Measurements from ENCODE around the gene GNAT2.
"Not testable (repeated sequence)": the region's sequence is repeated elsewhere in the genome, so short reads cannot be mapped to it uniquely, and the experiment has no call there.

GNAT2 gene

DNA sequence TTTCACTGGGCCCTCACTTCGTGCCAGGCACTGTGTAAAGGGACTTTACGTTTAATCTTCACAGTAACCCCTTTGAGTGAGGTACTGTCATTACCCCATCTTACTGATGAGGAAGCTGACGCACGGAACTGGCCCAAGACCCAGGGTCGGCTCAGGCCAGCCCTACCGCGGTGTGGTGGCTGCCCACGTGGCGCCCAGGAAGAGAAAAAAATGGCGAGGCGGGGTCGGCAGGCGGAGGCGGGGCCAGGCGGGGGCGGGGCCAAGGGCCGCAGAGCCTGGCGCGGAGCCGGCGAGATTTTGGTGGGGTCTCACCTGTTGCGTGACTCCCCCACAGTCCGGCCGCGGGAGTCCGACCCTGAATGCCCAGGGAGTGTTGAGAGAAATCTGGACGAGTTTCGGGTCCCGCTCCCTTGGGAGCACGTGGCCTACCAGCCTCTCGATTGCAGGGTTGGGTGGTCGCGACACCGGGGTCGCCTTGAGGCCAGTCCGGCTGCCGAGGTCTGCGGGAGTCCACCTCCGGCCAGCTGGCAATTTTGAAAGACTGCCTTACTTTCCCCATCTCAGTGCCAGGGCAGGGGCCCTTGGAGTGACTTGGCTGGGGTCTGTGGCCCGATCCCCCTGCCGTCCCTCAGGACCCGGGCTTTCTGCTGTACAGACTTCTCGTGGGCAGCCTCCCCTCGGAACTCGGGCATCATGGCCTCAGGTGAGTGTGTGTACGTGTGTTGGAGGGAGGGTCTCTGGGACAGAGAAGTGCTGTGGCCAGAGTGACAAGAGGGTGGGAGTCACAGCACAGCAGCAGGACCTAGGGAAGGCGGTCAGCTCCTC lies at the start of gene GNAT2, which contains the start of gene AMPD2:
Gene GNAT2, minus strand, starts transcription at position 41 of the 825 bp plus-strand sequence. CDS start 6,746 bp downstream, outside the sequence.
Gene AMPD2, plus strand, starts transcription at position 262 of the 825 bp plus-strand sequence. CDS start 1,339 bp downstream, outside the sequence.
- DNase-seq (ENCODE audit: low read depth): peak; percentile 68

DNA sequence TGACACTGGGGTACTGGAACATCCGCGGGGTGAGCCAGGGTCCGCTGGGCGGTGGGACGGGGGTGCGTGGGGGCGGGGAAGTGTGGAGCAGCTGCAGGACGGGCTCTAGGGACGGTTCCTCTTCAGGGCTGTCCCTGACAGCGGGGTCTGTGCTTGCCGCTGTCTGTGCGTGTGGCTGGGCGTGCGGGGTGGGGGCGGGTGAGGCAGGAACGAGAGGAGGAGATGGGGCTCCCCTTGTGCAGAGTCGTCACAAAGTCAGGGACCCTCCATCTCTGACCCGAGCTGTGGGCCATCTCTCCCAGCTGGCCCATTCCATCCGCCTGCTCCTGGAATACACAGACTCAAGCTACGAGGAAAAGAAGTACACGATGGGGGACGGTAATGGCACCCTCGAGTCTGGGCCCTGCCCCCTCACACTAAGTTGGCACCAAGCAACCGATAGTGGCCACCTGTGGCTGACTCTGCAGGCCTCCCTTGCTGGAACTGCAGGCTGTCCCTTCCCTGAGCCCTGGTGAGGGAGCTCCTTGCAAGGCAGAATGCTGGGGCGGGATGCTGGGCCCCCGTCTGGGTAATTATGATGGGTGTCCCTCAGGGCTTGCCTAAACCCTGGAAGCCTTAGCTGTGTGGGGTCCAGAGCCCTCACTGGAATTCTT lies 48.8 kb upstream of the GNAT2 start:
- DNase-seq (ENCODE audit: low read depth): no peak

DNA sequence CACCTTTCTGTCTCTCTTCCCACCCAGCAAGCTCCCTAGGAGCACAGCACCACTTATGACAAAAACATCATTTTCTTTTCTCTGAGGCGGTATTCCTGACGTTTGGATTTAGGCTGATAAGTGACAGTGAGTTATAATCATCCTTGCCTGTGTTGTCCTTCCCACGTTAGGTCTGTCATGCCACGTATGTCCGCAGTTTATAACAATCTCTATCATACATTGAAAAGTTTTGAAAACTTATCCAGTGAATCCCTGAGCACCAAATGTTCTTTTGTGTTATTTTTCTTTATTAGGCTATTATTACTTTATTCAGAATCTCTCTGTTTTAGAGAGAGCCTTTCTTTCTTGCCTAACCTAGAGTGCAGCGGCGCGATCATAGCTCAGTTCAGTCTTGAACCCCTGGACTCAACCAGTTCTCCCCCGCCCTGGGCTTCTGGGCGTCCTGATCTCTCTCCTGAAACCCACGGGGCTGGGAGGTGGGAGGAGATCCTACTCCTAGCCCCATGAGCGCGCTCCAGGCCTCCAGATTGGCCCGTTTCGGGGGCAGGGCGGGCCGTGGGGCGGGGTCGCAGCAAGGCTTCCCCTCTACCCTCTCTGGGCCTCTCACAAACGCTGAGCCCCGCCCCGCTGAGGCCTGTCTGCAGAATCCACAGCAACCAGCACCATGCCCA lies 48.2 kb upstream of the GNAT2 start, which contains the start of gene GSTM2:
Gene GSTM2, plus strand, starts transcription at position 606 of the 671 bp plus-strand sequence. Its CDS starts 59 bp downstream, at position 665.
- peak; percentile 76 for DNase-seq (ENCODE audit: low read depth)

DNA sequence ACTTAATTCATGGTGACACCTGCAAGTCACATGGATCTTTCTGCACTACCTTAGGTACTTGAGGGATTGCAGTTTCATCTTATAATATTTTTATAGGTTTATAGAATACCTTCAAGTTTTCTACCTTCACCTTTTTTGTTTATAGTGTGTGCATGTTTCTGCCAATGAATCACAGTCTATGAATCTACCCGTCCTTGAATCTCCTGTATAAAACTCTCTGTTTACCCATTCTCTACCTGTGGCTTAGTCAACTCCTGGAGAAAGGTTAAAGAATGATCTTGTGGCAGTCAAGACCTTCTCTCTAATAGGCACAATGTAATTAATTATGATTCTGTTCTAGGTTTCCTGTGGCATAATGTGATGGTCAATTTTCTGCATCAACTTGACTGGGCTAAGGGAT lies 45.3 kb upstream of the GNAT2 start:
- no peak for DNase-seq (ENCODE audit: low read depth)

DNA sequence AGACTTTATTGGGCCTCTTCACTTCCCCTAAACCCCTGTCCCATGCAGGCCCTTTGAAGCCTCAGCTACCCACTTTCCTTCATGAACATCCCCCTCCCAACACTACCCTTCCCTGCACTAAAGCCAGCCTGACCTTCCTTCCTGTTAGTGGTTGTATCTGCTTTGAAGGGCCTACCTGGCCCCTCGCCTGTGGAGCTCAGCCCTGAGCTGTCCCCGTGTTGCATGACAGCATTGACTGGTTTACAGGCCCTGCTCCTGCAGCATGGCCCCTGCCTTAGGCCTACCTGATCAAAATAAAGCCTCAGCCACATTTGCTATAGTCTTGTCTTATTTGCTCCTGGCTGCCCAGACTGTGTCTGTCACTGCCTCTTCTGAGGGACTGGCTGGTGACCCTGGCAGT lies 42.0 kb upstream of the GNAT2 start:
- no peak for DNase-seq (ENCODE audit: low read depth)

DNA sequence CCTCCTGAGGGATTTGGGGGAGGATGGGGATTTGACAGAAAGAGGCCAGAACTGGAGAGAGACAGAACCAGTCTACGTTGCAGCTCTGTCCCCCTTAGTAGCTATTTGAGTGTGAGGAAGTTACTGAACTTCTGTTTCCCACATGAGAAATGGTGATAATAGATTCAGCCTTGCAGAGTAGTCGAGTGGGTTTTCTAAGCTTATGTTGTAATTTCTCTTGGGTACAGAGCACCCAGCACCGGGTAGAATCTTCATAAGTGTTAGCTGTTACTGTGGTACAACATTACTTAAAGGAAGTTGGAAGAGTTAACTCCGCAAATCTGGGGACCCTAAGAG lies 41.2 kb upstream of the GNAT2 start:
- DNase-seq (ENCODE audit: low read depth): not testable (repeated sequence)

DNA sequence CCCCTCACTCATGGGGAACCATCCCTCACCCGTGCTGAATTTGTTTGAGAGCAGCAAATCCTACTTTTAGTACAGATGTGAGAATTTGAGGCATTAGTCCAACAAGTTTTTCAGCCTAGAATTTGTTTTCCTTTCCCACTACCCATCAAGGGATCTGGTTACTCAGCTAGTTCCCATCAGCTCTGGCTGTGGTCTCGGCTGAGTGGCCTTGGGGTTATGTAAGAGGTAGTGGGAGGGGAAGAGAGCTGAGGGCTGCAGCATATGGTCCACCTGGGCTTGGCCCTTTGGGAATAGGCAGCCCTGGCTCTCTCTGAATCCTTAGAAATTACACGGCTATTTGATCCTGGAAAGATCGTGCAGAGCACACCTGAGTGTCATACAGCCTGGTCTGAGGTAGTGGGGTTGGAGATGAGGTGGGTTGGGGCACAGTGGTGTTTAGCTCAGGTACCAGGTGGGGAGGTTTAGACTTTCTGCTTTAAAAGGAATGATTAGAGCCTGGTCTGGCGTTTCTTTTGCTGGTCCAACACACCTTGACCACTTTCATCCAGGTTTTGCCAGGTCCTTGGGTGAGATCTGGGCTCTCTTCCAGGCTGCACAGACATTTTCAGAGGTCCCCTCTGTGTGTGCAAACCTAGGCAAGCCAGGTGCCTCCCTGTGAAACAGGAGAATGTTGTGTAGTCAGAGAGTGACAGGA lies 40.7 kb upstream of the GNAT2 start:
- no peak for DNase-seq (ENCODE audit: low read depth)

DNA sequence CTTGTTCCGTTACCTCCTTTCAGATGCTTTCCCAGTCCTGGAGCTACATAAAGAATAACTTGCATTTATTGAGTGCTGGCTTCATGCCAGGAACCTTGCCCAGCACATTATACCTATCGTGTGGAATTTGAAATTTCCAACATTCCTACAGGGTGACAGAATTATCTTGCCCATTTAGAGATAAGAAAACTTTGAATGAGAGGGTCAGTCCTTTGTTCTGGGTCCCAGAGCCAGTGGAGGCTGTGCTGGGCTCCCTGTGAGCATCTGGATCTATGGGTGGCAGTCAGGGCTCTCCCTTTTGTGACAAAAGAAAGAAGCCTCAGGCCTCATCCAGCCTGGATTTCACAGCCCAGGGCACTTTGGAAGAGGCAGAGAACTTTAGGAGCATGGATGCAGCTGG lies 39.7 kb upstream of the GNAT2 start:
- no peak for DNase-seq (ENCODE audit: low read depth)

DNA sequence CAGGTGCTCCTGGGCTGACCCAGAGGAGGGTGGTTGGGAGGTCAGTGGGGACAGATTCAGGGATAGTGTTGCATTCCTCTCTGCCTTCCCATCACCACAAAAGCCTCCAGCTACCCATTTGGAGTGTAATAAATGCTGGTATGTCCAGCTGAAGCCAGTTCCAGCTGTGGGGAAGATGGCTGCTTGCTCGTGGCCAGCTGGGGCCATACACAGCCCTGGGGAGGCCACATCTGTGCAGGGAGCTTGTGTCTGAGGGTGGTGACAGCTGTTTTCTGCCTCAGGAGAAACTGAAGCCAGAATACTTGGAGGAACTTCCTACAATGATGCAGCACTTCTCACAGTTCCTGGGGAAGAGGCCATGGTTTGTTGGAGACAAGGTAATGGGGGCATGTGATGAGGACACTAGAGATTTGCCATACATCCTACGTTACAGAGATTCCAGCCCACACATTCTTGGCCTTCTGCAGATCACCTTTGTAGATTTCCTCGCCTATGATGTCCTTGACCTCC lies 39.2 kb upstream of the GNAT2 start:
- no peak for DNase-seq (ENCODE audit: low read depth)

DNA sequence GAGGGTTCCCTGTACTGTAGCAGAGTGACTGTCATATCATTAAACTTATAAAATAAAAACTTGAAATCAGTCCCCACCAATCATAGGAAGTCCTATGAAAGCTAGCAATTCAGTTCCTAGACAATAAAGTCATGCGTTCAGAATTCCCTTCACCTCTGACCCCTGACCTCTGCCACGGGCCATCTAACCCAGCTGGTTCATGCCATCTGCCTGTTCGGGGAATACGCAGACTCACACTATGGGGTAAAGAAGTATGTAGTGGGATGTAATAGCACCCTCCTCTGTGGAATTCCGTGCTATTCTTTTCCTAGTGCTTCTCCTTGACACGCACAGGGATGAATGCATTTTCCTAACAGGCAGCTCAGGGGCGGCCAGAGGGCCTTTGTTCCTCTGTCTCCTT lies 38.6 kb upstream of the GNAT2 start:
- DNase-seq (ENCODE audit: low read depth): no peak

DNA sequence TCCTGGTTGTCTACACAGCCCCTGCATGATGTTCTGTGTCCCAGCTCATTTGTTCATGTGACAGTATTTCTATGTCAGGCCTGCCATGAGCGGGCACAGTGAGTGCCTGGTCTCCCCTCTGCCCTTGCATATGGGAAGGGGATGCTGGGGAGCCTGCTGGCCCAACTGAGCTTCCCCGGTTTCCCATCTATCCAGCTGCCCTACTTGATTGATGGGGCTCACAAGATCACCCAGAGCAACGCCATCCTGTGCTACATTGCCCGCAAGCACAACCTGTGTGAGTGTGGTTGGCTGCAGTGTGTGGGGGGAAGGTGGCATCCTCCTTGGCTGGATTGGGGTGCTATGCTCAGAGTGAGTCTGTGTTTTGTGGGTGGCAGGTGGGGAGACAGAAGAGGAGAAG lies 38.0 kb upstream of the GNAT2 start:
- no peak for DNase-seq (ENCODE audit: low read depth)

DNA sequence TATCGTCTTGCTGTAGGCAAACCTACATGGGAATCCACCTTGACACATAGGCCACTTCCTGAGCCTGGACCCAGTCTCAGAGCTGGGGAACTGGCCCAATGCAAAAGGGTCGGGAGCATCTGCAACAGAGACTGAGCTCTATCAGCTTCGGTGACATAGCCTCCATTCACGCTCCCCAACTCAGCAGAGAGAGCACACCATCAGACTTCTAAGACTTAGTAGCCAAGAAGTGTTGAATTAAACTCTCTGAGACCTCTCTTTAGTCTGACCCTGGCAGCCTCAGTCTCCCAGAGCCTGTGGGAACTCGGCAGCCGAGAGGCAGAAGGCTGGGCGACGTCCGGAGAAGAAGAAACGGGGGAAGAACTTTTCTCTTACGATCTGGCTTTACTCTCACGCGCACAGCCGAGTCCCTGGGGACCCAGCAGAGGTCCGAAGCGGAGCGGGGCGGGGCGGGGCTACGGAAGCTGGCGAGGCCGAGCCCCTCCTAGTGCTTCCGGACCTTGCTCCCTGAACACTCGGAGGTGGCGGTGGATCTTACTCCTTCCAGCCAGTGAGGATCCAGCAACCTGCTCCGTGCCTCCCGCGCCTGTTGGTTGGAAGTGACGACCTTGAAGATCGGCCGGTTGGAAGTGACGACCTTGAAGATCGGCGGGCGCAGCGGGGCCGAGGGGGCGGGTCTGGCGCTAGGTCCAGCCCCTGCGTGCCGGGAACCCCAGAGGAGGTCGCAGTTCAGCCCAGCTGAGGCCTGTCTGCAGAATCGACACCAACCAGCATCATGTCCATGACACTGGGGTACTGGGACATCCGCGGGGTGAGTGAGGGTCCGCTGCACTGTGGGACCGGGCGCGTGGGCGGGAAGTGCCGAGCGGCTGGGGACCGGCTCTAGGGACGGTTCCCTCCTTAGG lies 36.5 kb upstream of the GNAT2 start, which contains the start of gene GSTM4:
Gene GSTM4, plus strand, starts transcription at position 485 of the 905 bp plus-strand sequence. Its CDS starts 291 bp downstream, at position 776.
- peak; percentile 61 for DNase-seq (ENCODE audit: low read depth)

DNA sequence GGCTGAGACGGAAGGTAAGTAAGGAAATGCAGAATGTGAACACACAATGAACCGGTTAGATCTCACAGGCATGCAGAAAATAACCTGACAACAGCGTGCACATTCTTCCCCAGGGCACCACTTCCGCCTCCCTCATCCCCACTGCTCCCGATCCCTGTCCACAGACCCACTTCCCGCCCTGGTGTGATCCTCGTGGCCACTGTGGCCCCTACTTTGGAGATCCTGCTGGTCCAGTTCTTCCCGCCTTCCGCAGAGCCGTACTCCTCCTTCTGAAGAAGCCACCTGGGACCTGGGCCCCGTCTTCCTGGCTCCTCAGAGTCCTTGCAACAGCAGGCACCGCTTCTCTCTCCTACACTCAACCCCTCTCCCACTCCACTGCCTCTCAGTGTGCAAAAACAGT lies 35.1 kb upstream of the GNAT2 start:
- DNase-seq (ENCODE audit: low read depth): no peak

DNA sequence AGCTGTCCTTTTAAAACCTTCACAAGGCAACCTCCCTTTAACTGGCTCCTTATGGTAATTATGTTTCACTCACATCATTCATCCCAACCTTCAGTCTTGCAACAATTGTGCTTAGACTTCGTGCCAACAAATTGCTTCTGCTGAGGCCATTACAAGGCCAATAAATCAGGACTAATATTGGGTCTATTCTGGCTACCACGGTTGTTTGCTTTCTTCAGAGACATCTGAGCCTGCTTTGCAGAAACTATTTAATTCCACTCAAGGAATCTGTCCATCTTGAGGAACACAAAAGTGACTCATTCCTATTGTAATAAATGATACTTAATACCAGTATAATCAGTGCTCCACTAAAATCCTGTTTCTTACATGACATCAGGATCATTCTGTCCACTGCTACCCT lies 33.9 kb upstream of the GNAT2 start:
- no peak for DNase-seq (ENCODE audit: low read depth)

DNA sequence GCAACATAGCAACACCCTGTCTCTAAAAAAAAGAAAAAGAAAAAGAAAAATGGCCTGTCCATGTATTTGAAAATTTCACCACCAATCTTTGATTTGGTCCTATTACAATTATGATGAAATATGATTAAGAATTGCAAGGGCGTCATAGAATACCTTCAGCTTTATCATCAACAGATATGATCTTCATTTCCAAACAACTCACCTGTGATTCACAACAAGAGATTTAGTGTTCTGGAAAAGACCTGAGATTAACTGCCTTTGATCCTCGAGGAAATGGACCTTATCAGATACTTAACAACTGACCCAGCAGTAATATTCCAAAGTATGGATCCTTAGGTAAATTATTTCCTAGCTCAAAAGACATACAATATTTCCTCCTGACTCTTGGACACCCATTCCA lies 33.0 kb upstream of the GNAT2 start:
- DNase-seq (ENCODE audit: low read depth): no peak

DNA sequence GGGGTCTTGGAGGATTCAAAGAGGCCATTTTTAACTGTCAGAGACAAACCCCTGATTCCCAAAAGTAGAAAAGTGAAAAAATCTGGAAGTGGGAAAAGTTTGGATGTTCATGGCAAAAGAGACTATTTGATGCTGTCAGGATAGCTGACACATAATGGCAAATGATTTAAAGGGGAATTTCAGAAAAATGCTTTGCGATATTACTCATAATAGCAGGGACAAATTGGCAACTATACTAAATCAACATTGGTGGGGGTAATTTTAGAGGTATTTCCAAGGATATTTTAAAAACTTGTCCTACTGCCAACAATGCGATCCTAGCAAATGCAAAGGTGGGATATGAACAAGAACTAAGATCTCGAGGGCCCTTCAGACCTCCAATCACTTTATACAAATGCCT lies 31.2 kb upstream of the GNAT2 start:
- DNase-seq (ENCODE audit: low read depth): no peak

DNA sequence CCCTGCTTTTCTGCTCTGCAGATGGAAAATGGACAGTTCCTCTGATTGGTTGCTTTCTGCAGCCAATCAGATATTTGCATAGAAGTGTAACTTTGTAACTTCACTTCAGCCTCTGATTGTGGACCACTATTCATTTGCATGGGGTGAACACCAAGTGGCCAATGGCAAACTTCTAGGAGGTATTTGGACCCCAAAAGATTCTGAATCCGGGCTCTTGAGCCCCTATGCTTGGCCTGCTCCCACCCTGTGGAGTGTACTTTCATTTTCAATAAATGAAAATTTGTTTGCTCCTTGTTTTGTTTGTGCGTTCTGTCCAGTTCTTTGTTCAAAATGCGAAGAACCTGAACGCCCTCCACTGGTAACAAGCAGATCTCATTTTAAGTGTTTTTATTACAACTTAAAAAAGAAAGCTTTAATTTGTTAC lies 30.1 kb upstream of the GNAT2 start:
- peak; percentile 53 for DNase-seq (ENCODE audit: low read depth)

DNA sequence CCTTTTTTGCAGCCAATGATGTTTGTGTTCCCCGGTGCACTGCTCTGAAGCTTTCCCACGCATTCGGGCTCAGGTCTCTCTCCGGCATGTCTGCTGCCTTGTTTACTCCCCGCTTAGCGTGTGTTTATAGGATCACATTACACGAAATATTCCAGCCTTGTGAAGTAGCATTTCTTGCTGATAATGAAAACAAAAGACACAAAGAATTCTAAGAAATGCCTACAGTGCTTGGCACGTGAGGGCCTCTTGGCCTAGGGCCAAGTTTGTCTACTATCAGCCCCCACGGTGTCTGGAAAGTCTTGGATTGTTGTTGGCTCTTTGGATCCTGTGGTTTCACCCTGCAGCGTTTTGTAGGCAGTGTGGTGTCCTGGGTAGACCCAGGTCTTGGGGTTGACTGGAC lies 25.3 kb upstream of the GNAT2 start:
- DNase-seq (ENCODE audit: low read depth): no peak

DNA sequence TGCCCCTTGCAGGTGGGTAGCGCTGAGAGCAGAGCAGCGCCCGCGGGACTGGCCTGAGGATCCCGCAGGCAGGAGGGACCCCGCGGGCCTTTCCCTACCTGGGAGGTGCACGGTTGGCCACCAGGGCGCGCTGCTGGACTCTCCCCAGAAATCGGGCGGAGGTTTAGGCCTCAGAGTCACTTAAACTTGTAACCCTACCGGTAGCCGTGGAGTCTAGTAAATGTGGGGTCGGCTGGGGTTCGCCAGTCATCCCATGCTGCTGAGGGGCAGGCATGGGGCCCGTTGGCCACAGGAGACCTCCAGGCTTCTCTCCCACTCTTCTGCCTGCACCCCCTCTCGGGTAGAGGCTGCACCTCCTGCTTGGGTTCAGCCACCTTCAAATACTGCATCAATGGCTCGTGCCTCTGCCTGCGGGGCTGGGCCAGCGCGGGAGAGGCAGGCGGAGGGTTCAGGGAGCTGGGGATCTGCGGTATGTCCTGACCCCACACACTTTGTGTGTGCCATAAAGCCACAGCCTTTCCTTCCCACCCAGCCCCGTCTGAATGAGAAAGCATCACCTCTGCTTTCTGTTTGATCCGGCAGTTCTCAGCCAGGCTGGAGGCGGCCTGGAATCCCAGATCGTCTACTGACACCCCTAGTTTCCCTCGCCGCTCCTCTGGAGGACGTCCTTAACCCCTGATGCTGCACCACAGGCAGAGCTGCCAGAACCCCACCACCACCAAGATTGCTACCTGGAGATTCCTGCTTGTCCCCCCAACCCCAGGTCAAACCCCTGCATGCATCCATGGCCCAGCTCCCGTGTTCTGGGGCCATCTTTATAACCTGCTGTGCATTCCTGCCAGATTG lies 24.2 kb upstream of the GNAT2 start:
- no peak for DNase-seq (ENCODE audit: low read depth)

DNA sequence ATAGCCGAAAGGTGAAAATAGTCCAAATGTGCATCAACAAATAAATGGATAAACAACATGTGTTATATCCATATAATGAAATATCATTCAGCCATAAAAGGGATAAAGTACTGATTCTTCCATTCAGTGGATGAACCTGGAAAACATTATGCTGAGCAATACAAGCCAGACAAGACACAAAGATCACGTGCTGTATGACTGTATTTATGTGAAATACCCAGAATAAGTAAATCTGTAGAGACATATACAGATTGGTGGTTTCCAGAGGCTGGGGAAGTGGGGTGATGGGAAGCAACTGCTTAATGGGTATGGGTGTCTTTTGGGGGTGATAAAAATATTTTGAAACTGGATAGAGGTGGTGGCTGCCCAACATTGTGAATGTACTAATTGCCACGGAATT lies 23.2 kb upstream of the GNAT2 start:
- DNase-seq (ENCODE audit: low read depth): no peak
